Measurements from ENCODE around the gene UNC13A. TPM values are rescaled to one million over a fixed set of nuclear protein-coding genes. Genes with fewer than 3 reads are reported as not detected.

Gene UNC13A
- total RNA-seq, 6 experiments from 2014 or later, result 0.02 TPM; not detected in 5

GRCh38 chr19:17703824-17704463, 15.8 kb upstream of the UNC13A start:
- intact Hi-C loops (cut with DNase I), result loop anchor here in 1 of 2 donors (10.0 kb wide), 2 partner anchors 81 to 151 kb away; partner anchors contain the start of gene RPL18A
- 58% methylated on average over 8 of the region's 11 CpGs for WGBS (ENCODE audit: insufficient coverage, low coverage, low lambda C conversion rate, missing lambda C conversion rate)

GRCh38 chr19:17695198-17695597, 7.0 kb upstream of the UNC13A start:
- TF ChIP-seq POLR2A (IDR thresholded peaks at IDR 0.05) (no peak), CTCF (IDR thresholded peaks at IDR 0.05) (no peak)
- H3K27ac ChIP-seq, result no peak overlapping the region
- WGBS (ENCODE audit: insufficient coverage, low coverage, low lambda C conversion rate, missing lambda C conversion rate), result 36% methylated on average over 1 of the region's 2 CpGs
- H3K4me1 ChIP-seq, result no peaks in the 10 kb centered on the region
- H3K9me3 ChIP-seq, result no peaks in the 10 kb centered on the region
- no peak overlapping the region for H3K4me3 ChIP-seq
- H3K27me3 ChIP-seq, result peaks cover 0 to 5% of the 10 kb centered on the region in 2 donors
- ATAC-seq, result no peak
- DNase-seq, result no peak
- intact Hi-C loops (cut with DNase I), result no loop called here
- no peaks in the 10 kb centered on the region for H3K36me3 ChIP-seq

More at GRCh38 chr19:17703824-17704463, 15.8 kb upstream of the UNC13A start:
- peak; percentile 79 to 87 (median 83) for ATAC-seq
- H3K4me3 ChIP-seq, result no peak overlapping the region
- peak in 1 of 3 donors; percentile 58 for DNase-seq
- no peak for TF ChIP-seq POLR2A (IDR thresholded peaks at IDR 0.05)
- TF ChIP-seq CTCF (IDR thresholded peaks at IDR 0.05), result peak; percentile 66 to 81 (median 72)
- H3K36me3 ChIP-seq, result no peaks in the 10 kb centered on the region
- no peaks in the 10 kb centered on the region for H3K4me1 ChIP-seq
- H3K9me3 ChIP-seq, result no peaks in the 10 kb centered on the region
- no peaks in the 10 kb centered on the region for H3K27me3 ChIP-seq
- H3K27ac ChIP-seq, result no peak overlapping the region

DNA sequence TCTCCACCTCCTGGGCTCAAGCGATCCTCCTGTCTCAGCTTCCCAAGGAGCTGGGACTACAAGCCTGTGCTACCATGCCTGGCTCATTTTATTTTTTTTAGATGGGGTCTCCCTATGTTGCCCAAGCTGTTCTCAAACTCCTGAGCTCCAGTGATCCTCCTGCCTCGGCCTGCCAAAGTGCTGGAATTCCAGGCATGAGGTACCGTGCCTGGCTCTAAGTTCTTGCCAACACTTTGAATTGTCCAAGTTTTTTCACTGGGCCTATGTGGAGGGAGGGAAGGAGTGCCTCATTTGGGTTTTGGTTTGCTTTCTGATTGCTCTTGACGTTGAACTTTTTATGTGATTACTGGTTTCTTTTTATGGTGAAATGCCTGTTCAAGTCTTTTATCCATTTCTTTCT, 4.4 kb upstream of the UNC13A start:
- no peak overlapping the region for H3K4me3 ChIP-seq
- no peaks in the 10 kb centered on the region for H3K4me1 ChIP-seq
- no peak for DNase-seq
- no peak for ATAC-seq
- 63% methylated on average over 3 of the region's 4 CpGs for WGBS (ENCODE audit: insufficient coverage, low coverage, low lambda C conversion rate, missing lambda C conversion rate)
- H3K27ac ChIP-seq, result no peak overlapping the region
- no peaks in the 10 kb centered on the region for H3K36me3 ChIP-seq
- no peaks in the 10 kb centered on the region for H3K9me3 ChIP-seq
- peaks cover 0 to 16% of the 10 kb centered on the region in 2 donors for H3K27me3 ChIP-seq
- TF ChIP-seq CTCF (IDR thresholded peaks at IDR 0.05), result no peak
- TF ChIP-seq POLR2A (IDR thresholded peaks at IDR 0.05), result no peak
- intact Hi-C loops (cut with DNase I), result no loop called here

DNA sequence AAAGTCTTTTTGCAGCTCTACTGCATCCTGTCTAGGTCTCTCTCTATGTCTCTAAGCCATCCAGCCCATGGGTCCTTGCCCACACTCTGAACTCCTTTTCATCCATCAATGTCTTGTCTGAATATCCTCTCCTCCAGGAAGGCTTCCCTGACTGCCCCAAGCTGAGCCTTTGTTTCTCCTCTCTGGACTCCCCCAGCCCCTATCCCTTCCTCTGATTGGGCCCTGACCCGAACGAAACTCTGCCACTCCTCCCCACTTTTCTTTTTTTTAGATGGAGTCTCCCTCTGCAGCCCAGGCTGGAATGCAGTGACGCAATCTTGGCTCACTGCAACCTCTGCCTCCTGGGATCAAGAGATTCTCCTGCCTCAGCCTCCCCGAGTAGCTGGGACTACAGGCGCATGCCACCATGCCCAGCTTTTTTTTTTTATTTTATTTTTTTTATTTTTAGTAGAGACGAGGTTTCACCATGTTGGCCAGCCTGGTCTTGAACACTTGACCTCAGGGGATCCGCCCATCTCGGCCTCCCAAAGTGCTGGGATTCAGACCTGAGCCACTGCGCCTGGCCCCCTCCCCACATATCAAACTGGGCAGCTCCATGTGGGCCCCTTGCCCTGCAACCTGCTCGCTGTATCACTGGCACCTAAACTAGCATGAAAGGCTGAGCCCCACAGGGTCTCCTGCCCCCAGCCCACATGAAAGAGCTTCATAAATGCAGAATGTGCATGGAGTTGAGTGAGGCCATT, 870 bp upstream of the UNC13A start:
- no peaks in the 10 kb centered on the region for H3K4me1 ChIP-seq
- no peak for ATAC-seq
- DNase-seq, result no peak
- 37% methylated on average over 9 of the region's 10 CpGs for WGBS (ENCODE audit: insufficient coverage, low coverage, low lambda C conversion rate, missing lambda C conversion rate)
- H3K27ac ChIP-seq, result no peak overlapping the region
- no peak for TF ChIP-seq CTCF (IDR thresholded peaks at IDR 0.05)
- TF ChIP-seq POLR2A (IDR thresholded peaks at IDR 0.05), result no peak
- H3K27me3 ChIP-seq, result peaks cover 0 to 11% of the 10 kb centered on the region in 2 donors
- H3K36me3 ChIP-seq, result no peaks in the 10 kb centered on the region
- H3K4me3 ChIP-seq, result no peak overlapping the region
- intact Hi-C loops (cut with DNase I), result no loop called here
- H3K9me3 ChIP-seq, result no peaks in the 10 kb centered on the region
